D721Med (cell line): Measurements from ENCODE around the gene STEAP4.
"Not testable (repeated sequence)": the region's sequence is repeated elsewhere in the genome, so short reads cannot be mapped to it uniquely, and the experiment has no call there.

ENCODE experiments used
- DNase-seq: peaks from one replicate; pipeline ENCODE4 v3.0.0; 2011; ENCODE audit warnings: low spot score; ENCODE audit not compliant: insufficient read length
- FAIRE-seq: peaks from 2 replicates; lab custom pipeline; 2011; peaks lifted over from hg19 to GRCh38; lab: Jason Lieb, UNC
- CTCF ChIP-seq: IDR thresholded peaks from 2 replicates; pipeline ENCODE4 v1.5.1; 2012; ENCODE audit warnings: mild to moderate bottlenecking, control low read depth; ENCODE audit not compliant: insufficient read depth; ENCODE audit errors: missing control alignments

STEAP4 gene

GRCh38 chr7:88260719-88261118 is 46.0 kb downstream of the STEAP4 start:
- DNase-seq (no peak), FAIRE-seq (no peak)
- TF ChIP-seq CTCF, result no peak

GRCh38 chr7:88259656-88260380 is 46.9 kb downstream of the STEAP4 start:
- DNase-seq (no peak), FAIRE-seq (no peak)
- no peak for TF ChIP-seq CTCF

- not testable (repeated sequence) for FAIRE-seq, DNase-seq
Observed at GRCh38 chr7:88258296-88258695, 48.4 kb downstream of the STEAP4 start.

GRCh38 chr7:88256906-88257305 is 49.8 kb downstream of the STEAP4 start:
- FAIRE-seq (no peak), DNase-seq (no peak)
- no peak for TF ChIP-seq CTCF

GRCh38 chr7:88254721-88255424 is 51.8 kb downstream of the STEAP4 start:
- no peak for TF ChIP-seq CTCF
- DNase-seq (no peak), FAIRE-seq (no peak)

GRCh38 chr7:88253640-88254039 is 53.1 kb downstream of the STEAP4 start:
- DNase-seq (no peak), FAIRE-seq (no peak)
- no peak for TF ChIP-seq CTCF

GRCh38 chr7:88244258-88244657 is 62.4 kb downstream of the STEAP4 start:
- DNase-seq, result no peak
- no peak for FAIRE-seq
- TF ChIP-seq CTCF, result no peak
